ENCODE data around the gene MACROD2.

GRCh38 chr20:14046534-14046933 lies 51.2 kb downstream of the MACROD2 start:
- TF ChIP-seq, protein P1, sequence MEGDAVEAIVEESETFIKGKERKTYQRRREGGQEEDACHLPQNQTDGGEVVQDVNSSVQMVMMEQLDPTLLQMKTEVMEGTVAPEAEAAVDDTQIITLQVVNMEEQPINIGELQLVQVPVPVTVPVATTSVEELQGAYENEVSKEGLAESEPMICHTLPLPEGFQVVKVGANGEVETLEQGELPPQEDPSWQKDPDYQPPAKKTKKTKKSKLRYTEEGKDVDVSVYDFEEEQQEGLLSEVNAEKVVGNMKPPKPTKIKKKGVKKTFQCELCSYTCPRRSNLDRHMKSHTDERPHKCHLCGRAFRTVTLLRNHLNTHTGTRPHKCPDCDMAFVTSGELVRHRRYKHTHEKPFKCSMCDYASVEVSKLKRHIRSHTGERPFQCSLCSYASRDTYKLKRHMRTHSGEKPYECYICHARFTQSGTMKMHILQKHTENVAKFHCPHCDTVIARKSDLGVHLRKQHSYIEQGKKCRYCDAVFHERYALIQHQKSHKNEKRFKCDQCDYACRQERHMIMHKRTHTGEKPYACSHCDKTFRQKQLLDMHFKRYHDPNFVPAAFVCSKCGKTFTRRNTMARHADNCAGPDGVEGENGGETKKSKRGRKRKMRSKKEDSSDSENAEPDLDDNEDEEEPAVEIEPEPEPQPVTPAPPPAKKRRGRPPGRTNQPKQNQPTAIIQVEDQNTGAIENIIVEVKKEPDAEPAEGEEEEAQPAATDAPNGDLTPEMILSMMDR (IDR thresholded peaks at IDR 0.05): no peak
- no peak for TF ChIP-seq POLR2A (IDR thresholded peaks at IDR 0.05)
